GM15510 (cell line): Measurements from ENCODE around the gene SLC39A10.

ENCODE experiments used
- POLR2A ChIP-seq: IDR thresholded peaks from 3 replicates; pipeline ENCODE4 v1.6.1; 2011; ENCODE audit warnings: borderline replicate concordance; ENCODE audit not compliant: insufficient read length; ENCODE audit errors: extremely low read depth

SLC39A10 gene

GRCh38 chr2:195659982-195660890, 3.2 kb downstream of the SLC39A10 start:
- no peak for TF ChIP-seq POLR2A

DNA sequence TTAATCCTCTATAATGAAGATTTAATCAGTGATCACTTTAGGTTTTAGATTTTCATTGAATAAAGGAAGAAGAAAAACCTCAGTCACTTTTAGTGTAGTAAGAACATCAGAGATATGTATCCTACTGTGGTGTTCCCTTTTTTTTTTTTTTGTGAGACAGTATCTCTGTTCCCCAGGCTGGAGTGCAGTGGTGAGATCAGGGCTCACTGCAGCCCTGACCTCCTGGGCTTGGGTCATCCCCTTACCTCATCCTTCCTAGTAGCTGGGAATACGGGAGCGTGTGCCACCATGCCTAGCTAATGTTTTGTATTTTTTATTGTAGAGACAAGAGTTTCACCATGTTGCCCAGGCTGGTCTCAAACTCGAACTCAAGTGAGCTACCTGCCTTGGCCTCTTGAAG, 5.1 kb downstream of the SLC39A10 start:
- TF ChIP-seq POLR2A = no peak

GRCh38 chr2:195663007-195663406, 6.0 kb downstream of the SLC39A10 start:
- no peak for TF ChIP-seq POLR2A

GRCh38 chr2:195664528-195664927, 7.5 kb downstream of the SLC39A10 start:
- no peak for TF ChIP-seq POLR2A

- TF ChIP-seq POLR2A = no peak
Observed at GRCh38 chr2:195666113-195666712, 9.2 kb downstream of the SLC39A10 start.

- no peak for TF ChIP-seq POLR2A
Observed at GRCh38 chr2:195667974-195668373, 10.9 kb downstream of the SLC39A10 start.

DNA sequence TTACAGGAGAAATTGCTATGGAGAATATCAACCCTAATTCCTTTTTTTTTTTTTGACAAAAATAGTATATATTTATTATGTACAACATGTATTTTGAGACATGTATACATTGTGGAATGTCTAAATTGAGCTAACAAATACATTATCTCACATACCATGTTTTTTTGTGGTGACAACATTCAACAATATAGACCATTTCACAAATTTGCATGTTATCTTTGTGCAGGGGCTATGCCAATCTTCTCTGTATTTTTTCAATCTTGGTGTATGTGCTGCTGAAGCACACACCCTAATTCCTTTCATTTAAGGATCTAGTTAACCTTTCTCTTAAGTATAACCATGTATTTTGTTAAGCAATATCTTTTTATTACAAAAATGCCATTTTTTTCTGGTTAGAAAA, 13.2 kb downstream of the SLC39A10 start:
- no peak for TF ChIP-seq POLR2A

DNA sequence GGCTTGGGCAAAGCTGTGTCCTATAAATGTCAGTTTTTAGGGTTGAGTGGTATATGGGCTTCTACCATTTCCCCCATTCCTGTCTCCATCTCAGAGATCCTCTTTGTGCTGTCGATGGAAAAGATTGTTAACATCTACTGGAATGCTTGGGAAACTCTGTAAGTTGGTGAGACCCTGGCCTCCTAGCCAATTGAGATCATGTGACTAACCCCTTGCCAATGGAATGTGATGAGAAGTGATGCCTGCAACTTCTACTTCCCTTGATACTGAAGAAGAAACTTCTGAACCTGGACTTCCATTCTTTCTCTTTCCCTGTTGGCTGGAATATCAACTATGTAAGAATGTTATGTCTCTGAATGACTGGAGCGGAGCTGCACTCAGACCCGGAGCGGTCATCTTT, 14.5 kb downstream of the SLC39A10 start:
- TF ChIP-seq POLR2A = no peak

DNA sequence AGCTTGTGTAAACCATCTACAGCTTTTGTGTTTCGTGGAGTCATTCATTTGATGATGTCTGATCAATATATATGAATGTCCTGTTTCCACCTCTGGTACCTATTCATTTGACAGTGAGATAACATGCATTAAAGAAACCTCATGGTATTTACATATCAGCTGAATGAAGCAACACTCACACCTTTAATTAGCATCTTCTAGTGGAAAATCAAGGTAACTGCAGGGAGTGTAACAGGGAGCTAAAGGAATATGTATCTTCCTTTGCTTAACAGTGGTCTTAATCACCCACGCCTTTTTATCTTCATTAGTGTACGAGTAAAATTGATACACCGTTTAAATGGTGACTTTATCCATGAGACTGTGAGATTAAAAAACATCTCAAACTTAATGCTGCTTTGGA, 15.6 kb downstream of the SLC39A10 start:
- TF ChIP-seq POLR2A = no peak

DNA sequence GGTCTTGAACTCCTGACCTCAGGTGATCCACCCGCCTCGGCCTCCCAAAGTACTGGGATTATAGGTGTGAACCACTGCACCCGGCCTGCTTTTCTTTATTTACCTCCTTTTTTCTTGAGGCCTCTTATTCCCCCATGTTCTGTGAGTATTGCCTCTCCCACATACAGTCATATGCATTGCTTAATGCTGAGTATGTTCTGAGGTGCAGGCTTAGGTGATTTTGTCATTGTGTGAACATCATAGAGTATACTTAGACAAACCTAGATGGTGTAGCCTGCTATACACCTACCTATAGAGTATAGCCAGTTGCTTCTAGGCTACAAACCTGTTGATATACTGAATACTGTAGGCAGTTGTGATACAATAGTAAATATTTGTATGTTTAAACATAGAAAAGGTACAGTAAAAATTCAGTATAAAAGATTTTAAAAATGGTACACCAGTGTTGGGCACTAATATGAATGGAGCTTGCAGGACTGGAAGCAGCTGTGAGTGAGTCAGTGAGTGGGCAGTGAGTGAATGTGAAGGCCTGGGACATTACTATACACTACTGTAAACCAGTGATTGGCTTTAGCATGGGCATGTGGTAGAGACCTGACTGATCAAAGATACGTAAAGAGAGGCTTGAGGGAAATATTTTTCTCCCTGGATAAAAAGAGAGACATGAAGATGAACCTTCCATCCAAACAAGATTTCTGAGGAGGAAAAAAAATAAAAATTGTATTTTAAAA, 17.6 kb downstream of the SLC39A10 start:
- TF ChIP-seq POLR2A = no peak

- no peak for TF ChIP-seq POLR2A
Observed at GRCh38 chr2:195675783-195676427, 18.9 kb downstream of the SLC39A10 start.

DNA sequence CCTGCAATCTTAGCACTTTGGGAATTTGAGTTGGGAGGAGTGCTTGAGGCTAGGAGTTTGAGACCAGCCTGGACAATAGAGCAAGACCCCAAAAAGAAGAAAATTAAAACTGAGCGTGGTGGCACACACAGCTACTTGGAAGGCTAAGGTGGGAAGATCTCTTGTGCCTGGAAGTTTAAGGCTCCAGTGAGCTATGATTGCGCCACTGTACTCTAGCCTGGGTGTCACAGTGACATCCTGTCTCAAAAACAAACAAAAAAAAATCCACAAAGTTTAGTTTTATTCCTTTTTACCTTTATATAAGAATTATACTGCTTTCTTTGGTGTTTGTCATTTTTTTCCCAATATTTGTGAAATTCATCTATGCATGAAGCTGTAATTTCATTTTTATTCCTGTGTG, 20.3 kb downstream of the SLC39A10 start:
- no peak for TF ChIP-seq POLR2A

- TF ChIP-seq POLR2A = no peak
Observed at GRCh38 chr2:195677884-195678283, 20.9 kb downstream of the SLC39A10 start.

- no peak for TF ChIP-seq POLR2A
Observed at GRCh38 chr2:195682077-195682476, 25.1 kb downstream of the SLC39A10 start.

DNA sequence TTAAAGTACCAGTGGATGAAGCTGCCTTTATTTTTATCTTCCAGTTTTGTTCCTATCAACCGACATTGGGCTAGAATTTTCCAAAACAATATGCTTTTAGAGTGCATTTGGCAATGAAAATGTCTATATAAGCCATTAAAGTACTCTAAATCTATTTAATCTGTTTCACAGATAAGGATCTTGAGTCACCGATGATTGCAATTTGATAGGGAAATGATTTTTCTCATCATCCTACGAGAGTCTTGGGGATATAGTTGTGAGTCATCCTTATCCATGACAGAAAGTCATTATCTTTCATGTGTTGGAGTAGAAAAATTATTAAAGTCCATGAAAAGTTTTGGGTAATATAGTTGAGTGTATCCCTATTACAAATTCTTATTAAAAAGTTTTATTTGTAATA, 26.1 kb downstream of the SLC39A10 start:
- no peak for TF ChIP-seq POLR2A
